ENCODE measurements around the gene ANKRD6. TPM values are rescaled to one million over a fixed set of nuclear protein-coding genes. Genes with fewer than 3 reads are reported as not detected.

Gene ANKRD6
- total RNA-seq, 1 experiment from 2014 or later, result 14.7 TPM

GRCh38 chr6:89475634-89476033 lies 42.7 kb downstream of the ANKRD6 start:
- TF ChIP-seq, protein P1, sequence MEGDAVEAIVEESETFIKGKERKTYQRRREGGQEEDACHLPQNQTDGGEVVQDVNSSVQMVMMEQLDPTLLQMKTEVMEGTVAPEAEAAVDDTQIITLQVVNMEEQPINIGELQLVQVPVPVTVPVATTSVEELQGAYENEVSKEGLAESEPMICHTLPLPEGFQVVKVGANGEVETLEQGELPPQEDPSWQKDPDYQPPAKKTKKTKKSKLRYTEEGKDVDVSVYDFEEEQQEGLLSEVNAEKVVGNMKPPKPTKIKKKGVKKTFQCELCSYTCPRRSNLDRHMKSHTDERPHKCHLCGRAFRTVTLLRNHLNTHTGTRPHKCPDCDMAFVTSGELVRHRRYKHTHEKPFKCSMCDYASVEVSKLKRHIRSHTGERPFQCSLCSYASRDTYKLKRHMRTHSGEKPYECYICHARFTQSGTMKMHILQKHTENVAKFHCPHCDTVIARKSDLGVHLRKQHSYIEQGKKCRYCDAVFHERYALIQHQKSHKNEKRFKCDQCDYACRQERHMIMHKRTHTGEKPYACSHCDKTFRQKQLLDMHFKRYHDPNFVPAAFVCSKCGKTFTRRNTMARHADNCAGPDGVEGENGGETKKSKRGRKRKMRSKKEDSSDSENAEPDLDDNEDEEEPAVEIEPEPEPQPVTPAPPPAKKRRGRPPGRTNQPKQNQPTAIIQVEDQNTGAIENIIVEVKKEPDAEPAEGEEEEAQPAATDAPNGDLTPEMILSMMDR (IDR thresholded peaks at IDR 0.05; ENCODE audit: unreplicated experiment), result no peak
- Mint-ChIP-seq H3K4me1 (ENCODE audit: low read depth, unreplicated experiment) (peaks cover 16% of the 10 kb centered on the region), H3K27ac (ENCODE audit: unreplicated experiment) (no peak overlapping the region), H3K4me3 (ENCODE audit: low read depth, unreplicated experiment) (peak overlapping the region; percentile 68), H3K9me3 (ENCODE audit: low read depth, unreplicated experiment) (no peaks in the 10 kb centered on the region), H3K36me3 (ENCODE audit: insufficient read depth, unreplicated experiment) (peaks cover 6% of the 10 kb centered on the region), H3K27me3 (ENCODE audit: unreplicated experiment) (no peaks in the 10 kb centered on the region)
- CTCF ChIA-PET, result no interaction called here
- BruUV-seq (replicated peaks), result no TSS peak
- no peak for DNase-seq
- intact Hi-C loops (cut with micrococcal nuclease; ENCODE audit: unreplicated experiment), result no loop called here

DNA sequence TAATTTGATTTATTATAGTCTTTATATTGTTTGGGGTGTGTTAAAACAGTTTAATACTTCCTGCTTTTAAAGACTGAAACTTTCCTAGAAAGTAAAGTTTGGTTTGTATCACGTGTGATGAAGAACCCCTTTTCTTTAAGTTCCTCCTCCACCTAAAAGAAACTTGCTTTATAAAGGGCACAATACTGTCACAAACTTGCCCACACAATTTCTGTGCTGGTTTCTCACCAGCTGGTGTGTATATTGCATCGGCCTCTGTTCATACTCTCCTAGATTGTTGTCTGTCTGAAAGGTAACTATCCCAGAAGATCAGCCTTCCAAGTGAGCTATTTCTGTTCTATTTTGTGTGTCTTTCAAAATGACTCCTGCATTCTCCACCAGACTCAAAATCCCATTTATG lies 46.9 kb downstream of the ANKRD6 start:
- intact Hi-C loops (cut with micrococcal nuclease; ENCODE audit: unreplicated experiment), result no loop called here

GRCh38 chr6:89481695-89482094 lies 48.7 kb downstream of the ANKRD6 start:
- BruUV-seq (replicated peaks), result no TSS peak
- DNase-seq, result no peak
- CTCF ChIA-PET, result no interaction called here
- intact Hi-C loops (cut with micrococcal nuclease; ENCODE audit: unreplicated experiment), result no loop called here
- Mint-ChIP-seq H3K27me3 (ENCODE audit: unreplicated experiment) (no peaks in the 10 kb centered on the region), H3K4me3 (ENCODE audit: low read depth, unreplicated experiment) (no peak overlapping the region), H3K36me3 (ENCODE audit: insufficient read depth, unreplicated experiment) (no peaks in the 10 kb centered on the region), H3K27ac (ENCODE audit: unreplicated experiment) (no peak overlapping the region), H3K9me3 (ENCODE audit: low read depth, unreplicated experiment) (no peaks in the 10 kb centered on the region), H3K4me1 (ENCODE audit: low read depth, unreplicated experiment) (no peaks in the 10 kb centered on the region)
- TF ChIP-seq, protein P1 (IDR thresholded peaks at IDR 0.05; ENCODE audit: unreplicated experiment), result no peak

More for the DNA sequence above, 46.9 kb downstream of the ANKRD6 start:
- no peak for DNase-seq
- no peaks in the 10 kb centered on the region for H3K4me1 Mint-ChIP-seq (ENCODE audit: low read depth, unreplicated experiment)
- no peak overlapping the region for H3K27ac Mint-ChIP-seq (ENCODE audit: unreplicated experiment)
- no peaks in the 10 kb centered on the region for H3K9me3 Mint-ChIP-seq (ENCODE audit: low read depth, unreplicated experiment)
- no peaks in the 10 kb centered on the region for H3K36me3 Mint-ChIP-seq (ENCODE audit: insufficient read depth, unreplicated experiment)
- no TSS peak for BruUV-seq (replicated peaks)
- CTCF ChIA-PET, result no interaction called here
- no peak overlapping the region for H3K4me3 Mint-ChIP-seq (ENCODE audit: low read depth, unreplicated experiment)
- TF ChIP-seq, protein P1 (IDR thresholded peaks at IDR 0.05; ENCODE audit: unreplicated experiment), result no peak
- no peaks in the 10 kb centered on the region for H3K27me3 Mint-ChIP-seq (ENCODE audit: unreplicated experiment)

DNA sequence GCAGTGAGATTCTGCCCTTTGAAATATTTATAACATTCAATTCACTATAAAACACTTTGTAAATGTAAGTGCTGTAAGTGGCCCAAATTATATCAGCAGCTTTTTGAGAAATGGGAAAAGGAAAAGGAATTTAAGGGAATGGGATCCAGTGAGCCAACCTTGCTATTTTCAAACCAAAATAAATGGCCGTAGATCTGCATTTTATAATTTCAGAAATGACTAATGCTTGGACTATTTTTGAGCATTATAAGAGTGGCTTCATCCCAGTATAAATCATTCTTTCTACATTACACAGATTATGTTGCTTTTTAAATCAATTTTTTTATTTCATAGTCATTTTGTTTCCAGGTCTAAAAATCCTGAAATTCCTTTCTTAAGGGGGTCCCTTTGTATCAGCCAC lies 49.2 kb downstream of the ANKRD6 start:
- no peaks in the 10 kb centered on the region for H3K36me3 Mint-ChIP-seq (ENCODE audit: insufficient read depth, unreplicated experiment)
- TF ChIP-seq, protein P1 (IDR thresholded peaks at IDR 0.05; ENCODE audit: unreplicated experiment), result no peak
- H3K4me3 Mint-ChIP-seq (ENCODE audit: low read depth, unreplicated experiment), result no peak overlapping the region
- no peaks in the 10 kb centered on the region for H3K4me1 Mint-ChIP-seq (ENCODE audit: low read depth, unreplicated experiment)
- H3K9me3 Mint-ChIP-seq (ENCODE audit: low read depth, unreplicated experiment), result no peaks in the 10 kb centered on the region
- DNase-seq, result no peak
- H3K27ac Mint-ChIP-seq (ENCODE audit: unreplicated experiment), result no peak overlapping the region
- CTCF ChIA-PET, result no interaction called here
- intact Hi-C loops (cut with micrococcal nuclease; ENCODE audit: unreplicated experiment), result no loop called here
- H3K27me3 Mint-ChIP-seq (ENCODE audit: unreplicated experiment), result no peaks in the 10 kb centered on the region
- no TSS peak for BruUV-seq (replicated peaks)
